HG03469 (cell line): ENCODE data around the gene GPC3.

Experiments
- ATAC-seq: cut with Tn5 transposase; IDR thresholded peaks from one replicate; pipeline ENCODE4 v1.9.1; 2021; ENCODE audit warnings: mild to moderate bottlenecking, moderate library complexity, moderate number of reproducible peaks; ENCODE audit not compliant: unreplicated experiment

The GPC3 gene

DNA sequence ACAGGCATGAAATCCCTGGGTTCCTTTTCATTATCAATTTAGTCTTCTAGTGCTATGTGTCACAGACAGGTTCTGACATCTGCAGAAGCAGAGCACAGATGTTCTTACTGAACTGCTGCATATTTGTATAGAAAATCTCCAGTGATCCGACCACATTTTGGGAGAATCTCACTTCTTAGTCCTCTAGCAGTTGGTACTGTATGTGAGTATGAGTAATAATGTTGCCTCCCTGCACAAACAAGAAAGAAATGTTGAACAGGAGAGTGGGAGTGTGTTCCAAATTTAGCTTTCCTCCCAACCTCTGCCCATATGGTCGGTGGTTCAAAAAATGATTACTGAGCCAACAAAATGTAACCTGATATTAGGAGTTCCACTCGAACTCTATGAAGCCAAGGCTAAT, 404.8 kb downstream of the GPC3 start:
- no peak for ATAC-seq

DNA sequence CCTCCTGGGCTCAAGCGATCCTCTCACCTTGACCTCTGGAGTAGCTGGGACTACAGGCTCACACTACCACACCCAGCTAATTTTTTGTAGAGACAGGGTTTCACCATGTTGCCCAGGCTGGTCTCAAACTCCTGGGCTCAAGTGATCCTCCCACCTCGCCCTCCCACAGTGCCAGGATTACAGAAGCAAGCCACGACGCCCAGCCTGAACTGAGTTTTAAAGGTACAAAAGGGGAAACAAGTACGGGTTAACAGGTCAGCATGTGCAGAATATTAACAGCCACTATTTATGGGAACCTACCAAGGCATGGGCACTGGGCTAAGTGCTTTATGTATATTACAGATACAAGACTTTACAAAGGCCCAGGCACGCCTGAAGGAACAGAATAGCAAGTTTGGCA, 405.8 kb downstream of the GPC3 start:
- no peak for ATAC-seq

DNA sequence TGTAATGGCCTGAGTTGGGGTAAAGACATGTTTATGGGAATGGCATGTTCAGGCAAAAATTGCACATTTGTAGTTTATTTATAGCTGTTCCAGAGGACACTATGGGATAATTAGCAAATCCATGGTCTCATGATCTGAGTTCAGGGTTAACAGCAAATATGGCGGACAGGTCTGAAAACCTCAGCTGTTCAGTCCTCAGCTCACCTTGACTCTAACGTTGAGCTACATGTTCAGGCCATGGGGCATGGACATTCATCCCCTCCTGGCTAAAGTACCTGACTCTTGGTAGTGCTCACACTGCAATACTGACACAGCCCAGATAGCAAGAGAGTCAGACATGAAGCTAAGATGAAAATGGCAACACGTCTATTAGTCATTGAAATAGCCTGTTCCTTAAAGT, 408.5 kb downstream of the GPC3 start:
- no peak for ATAC-seq

DNA sequence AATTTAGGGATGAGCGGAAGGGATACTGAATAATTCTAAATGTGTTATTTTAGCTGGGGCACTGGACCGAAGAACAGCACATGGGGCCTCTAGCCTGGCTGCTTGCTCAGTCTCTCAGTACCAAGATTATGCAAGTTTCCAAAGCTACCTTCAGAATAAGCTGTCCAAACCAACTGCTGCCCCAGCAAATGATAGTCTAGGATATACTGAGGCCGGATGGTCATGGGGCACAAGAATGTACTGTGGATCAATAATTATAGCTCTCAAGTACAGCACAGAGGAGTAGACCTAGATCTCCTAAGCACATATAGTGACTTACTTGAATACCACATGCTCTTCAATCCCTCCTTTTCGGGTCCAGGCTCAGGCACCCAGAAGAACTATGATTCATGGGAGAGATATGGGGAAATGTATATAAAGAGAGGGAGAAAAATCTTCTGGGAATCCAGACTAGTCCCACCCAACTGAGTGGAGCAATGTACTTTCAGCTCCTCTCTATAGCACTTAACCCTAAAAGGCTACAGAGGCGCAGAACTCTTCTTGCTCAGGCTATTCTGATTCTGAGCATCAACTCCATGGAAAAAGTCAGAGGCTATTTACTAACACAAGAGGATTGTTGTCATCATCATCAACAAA, 409.8 kb downstream of the GPC3 start:
- ATAC-seq, result no peak

DNA sequence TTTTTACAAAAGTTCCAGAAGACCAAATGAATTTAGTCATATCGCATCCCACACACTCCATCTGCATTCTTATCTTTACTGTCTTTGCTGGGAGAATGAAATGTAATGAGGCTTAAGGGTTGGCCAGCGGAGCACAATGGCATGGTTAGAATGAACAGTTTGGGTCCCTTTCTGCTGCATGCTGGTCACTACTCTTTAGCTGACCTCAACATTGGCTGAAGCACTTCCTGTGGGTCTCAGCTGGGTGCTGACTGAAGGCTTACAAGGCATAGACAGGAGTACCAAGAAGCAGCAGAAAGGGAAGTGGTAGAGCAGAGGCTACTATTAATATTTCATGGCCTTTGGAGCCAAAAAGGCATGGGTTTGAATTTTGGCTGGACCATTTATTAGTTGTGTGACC, 410.7 kb downstream of the GPC3 start:
- ATAC-seq, result no peak

DNA sequence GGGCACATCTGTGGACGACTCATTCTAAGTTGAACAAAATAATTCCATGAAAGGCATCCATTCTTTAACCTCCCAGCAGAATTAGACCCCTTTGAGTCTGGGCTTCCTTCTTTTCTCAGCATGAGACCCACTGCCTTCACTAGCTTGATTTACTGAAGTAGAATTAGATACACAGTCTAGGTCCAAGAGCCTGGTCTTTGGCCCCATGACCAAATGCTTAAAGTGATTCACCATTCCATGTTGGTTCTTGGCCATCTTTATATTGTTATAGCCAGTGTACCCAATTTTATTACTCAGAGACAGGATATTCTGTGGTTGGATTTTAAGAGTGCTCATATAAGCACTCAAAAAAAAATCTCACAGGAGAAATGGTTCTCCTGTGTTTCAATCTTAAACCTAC, 414.8 kb downstream of the GPC3 start:
- no peak for ATAC-seq

DNA sequence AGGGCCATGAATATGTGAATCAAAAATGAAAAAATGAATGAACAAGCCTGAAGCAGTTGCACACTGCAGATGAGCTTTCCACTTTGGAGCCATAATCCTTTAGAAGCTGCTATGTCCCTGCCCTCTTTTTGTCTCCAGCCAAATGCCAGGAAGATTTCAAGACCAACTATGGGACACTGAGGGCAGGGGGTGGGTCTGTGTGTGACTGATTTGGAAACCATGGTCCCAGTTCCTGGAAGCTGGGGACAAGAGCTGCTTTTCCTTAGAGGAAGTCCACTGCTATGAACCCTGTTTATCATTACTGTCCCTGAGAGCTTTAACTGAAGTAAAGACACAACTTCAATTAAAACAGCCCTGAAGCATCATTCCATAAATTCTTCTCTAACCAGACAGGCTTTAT, 416.2 kb downstream of the GPC3 start:
- no peak for ATAC-seq

DNA sequence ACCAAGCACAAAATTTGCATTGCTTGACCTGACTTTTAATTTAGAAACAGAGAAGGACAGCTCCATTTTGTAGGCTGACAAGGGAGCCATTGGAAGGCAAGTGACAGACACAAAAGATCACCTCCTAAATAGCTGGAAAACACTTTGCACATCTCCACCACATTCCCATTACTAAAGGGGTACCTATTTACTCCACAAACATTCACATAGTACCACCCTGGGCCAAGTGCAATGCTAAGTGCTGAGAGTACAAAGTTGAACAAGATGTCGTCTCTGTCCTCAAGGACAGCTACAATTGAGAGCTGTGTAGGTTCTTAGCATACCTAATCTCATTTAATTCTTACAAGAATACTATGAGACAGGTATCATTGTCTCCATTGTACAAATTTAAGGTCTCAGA, 417.3 kb downstream of the GPC3 start:
- no peak for ATAC-seq

DNA sequence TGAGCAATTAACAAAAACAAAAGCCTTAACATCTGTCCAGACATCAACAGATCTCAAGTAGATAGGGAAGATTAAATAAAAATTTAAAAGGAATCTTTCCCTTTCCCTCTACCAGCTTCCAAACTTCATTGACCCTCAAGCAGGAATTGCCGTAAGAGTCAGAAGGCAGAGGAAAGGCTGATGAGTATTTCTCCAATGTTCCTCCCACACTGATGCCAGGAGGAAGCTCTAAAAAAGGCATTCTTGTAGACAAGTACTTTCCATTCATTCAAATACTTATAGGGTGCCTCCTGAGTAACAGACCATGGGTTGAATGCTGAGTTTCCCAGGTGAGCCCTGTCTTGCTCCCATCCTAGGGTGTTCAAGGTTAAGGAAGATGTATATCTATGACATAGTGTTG, 418.5 kb downstream of the GPC3 start:
- no peak for ATAC-seq

DNA sequence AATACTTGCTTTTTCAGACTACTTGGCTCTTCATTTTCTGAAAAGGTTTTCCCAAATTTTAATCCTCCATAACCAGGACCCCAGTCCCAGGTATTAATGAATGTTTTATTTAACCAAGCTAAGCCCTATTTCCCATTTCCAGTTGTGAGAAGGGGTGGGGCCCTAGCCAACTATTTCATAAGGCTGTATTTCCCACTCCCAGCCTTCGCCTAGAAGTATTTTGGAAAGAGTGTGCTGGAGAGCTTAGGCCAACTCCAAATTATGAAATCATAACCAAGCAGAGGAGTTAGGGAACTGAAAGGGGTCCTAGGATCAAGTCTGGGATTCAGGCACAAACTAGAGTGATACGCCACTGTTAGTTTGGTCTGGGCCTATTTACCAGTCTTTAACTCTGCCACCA, 421.7 kb downstream of the GPC3 start:
- ATAC-seq, result no peak

DNA sequence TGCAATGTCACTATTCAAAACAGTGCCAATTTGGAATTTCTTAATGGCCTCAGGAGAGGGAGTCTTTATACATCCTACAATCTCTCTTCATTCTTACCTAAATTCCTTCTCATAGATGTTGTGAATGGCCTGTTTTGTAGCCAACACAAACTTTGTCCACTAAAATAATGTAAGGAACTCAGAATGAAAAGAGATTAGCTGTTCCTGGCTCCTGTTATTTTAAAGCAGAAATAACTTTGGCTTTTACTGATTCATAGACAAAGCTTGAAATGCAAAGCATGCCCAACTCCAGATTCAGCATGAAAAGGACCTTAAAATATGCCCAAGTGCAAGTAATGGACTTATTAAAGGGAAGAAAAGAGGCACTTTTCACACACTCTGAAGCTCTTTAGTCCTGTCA, 424.1 kb downstream of the GPC3 start:
- no peak for ATAC-seq

DNA sequence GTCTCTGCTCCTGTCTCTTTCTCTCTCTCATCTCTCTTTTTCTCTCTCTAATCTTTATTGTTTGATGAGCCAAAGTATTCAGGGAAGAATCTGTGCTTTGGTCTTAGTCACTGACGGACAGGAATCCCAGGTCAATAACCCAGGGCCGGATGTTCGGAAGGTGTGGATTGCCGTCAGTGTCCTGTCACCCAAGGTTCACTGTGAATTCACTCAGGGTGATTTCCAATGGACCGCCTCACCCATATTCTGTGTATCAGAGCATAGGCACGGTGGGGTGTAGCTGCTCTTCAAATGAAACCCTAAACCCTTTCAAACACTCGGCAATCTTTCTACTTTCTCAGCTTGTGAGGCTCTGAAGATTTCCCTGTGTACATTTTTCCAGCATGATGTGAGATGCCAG, 425.5 kb downstream of the GPC3 start:
- ATAC-seq, result no peak

DNA sequence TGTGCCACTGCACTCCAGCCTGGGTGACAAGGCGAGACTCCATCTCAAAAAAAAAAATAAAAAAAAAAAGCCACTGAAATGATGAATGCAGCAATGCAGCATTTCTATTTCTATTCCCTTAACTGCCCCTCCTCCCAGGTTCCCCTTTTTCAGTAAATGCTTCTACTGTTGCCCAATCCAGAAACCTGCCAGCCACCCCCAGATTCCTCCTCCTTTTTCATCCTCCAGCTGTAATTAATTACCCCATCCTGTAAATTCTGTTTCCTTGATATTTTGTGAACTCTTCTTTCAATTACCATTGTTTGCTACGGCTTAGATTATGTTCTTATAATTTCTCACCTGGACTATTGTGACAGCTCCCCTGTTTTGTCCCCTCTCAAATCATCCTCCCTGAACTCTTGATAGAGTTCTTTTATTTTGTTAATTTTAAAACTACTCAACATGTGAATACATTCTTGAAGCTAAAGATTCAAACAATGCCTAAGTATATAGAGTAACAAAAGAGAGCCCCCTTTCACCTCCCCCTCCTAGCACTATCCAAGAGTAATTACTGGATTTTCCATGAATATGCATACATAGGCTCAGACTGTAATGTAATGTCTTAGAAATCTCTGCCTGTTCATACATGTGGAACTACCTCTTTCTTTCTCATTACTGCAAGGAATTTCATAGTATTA, 429.5 kb downstream of the GPC3 start:
- no peak for ATAC-seq

DNA sequence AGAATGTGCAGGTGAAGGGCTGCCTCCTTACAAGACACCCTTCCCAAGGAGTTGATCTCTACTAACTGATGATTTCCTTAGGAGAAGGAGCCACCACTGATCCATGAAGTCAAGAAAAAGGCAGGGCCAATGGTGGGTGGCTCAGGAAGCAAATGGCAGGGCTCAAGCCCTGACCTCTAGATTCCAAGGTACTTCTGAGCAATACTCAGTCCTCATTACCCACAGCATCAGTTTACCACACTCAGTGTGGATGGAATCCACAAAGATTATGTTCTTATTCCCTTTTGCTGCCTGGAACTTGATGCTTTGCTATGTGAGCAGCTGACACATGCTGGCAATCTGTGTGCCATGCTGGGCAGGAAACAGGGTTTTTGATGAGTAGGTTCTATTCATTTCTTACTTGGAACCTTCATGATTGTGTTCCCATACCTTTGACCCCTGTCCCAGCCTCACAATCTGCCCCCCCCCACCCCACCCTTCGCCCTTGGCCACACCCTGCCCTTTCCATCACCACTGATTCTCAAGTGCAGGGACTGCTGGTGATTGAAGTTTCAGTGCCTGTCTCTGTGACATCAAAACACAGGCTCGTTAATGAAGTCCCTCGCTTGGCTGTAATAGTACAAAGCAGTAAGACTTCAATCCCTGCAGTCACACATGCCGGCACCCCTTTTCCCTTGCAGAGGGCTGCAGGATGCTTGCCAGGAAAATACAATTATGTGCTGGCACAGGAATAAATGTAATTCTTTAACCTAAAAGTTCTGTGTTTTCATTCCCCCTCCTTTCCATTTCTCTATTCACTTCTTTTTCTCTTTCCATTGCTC, 434.5 kb downstream of the GPC3 start:
- no peak for ATAC-seq

DNA sequence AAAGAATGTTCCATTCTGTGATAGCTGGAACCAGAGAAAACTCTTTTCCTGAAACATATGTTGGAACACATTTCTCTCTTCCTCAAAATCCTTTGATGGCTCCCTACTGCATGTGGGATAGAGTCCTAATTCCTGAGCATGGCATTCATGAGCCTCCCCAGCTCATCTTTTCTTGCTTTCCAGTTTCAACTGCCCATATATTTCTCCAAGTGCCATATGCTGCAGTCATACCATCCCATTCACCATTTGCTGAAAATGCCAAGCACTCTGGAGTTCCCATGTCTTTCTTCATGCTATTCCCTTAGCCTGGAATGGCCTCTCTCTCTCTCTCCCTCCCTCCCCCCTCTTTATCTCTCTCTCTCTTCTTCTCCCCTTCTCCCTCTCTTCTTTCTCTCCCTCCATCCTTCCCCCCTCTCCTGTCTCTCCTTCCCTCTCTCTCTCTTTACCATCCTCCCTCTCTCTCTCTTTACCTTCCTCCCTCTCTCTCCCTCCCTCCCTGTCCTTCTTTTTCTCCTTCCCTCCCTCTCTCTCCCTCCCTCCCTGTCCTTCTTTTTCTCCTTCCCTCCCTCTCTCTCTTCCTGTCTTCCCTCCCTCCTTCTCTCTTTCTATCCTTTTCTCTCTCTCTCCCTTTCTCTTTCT, 436.0 kb downstream of the GPC3 start:
- ATAC-seq, result no peak

DNA sequence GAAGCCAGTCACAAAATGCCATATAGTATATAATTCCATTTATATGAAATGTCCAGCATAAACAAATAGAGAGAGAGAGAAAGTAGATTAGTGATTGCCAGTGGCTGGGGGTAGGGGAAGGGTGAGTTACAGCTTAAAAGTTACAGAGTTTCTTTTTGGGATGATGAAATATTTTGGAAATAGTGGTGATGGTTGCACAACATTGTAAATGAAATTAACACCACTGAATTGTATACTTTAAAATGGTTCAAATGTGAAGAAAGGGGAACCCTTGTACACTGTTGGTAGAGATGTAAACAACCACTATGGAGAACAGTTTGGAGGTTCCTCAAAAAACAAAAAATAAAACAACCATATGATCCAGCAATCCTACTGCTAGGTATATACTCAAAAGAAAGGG, 439.0 kb downstream of the GPC3 start:
- ATAC-seq, result no peak

DNA sequence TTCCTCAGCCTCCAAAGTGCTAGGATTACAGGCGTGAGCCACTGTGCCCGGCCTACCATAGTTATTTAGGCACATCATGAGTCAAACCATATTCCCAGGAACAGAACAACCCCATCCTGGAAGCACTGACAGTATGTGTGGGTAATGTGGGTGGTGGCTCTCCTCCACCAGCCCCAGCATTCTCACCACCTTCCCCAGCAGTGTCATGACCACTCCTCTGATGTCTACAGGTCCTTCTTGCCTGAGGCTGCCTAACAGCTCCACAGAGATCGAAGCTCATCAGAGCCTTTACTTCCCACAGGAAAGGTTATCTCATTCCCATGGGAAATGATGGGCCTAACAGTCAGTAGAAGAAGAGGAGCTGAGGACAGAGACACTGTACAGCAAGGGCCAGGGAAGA, 440.6 kb downstream of the GPC3 start:
- ATAC-seq, result no peak

DNA sequence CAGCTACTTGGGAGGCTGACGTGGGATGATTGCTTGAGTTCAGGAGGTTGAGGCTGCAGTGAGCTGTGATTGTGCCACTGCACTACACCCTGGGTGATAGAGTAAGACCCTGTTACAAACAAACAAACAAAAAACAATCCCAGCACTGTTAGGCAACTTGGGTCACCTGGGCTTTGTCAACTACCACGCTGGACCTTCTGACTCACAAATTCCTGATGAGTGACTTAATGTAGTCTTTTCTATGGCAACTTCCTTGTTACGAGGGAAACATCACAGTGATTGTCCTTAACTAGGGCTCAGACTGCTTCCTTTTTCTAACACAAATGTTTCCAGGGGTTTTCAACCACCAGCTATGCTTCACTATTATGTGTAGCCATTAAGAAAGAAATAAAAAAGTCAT, 441.3 kb downstream of the GPC3 start:
- ATAC-seq, result no peak

DNA sequence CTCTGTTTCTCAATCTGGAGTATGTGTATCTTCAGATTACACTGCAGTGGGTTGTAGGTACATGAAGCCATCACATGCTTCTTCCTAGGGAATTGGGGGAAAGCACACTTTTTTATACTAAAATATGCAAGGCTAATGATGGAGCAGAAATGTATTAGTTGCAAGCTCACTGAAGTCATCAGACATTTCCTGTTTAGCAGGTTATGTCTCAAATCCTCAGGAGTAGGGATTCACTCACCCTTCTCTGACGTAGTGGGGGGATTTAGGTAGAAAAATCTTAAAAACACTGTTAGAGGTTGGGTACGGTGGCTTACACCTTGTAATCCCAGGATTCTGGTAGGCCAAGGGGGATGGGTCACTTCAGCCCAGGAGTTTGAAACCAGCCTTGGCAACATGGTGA, 441.7 kb downstream of the GPC3 start:
- no peak for ATAC-seq

DNA sequence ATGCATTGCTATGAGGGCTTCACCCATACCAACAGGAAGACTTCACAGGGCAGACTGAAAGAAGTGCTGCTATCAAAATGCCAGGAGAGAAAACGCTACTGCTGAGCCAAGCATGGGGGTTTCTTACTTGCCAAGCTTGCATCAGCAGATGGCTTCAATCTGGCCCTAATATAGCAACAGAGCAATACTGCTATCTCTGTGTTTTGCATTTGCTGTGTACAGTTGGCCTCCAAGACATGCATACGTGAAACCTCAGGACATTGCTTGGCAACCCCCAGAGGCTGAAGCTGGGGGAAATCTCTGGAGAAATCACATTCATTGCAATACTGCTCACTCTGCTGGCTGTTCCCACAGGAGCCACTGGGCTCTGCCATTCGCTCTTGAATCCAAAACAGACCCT, 442.9 kb downstream of the GPC3 start:
- no peak for ATAC-seq

DNA sequence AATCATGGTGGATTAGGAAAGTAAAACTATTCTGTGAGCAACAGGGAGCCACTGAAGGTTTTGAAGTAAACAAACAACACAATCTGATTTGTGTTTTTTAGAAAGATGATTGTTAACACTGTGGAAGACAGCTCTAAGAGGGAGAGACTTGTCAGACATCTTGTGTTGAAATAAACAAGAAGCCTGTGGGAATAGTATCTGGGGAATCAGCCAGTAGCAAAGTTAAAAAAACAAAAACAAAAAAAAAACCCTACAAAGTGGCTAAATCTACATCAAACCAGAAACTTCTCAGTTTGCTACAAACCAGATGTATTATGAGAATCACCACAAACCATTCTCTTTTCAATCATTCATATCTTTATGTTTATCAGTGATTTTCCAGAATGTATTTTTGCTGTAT, 444.4 kb downstream of the GPC3 start:
- no peak for ATAC-seq

DNA sequence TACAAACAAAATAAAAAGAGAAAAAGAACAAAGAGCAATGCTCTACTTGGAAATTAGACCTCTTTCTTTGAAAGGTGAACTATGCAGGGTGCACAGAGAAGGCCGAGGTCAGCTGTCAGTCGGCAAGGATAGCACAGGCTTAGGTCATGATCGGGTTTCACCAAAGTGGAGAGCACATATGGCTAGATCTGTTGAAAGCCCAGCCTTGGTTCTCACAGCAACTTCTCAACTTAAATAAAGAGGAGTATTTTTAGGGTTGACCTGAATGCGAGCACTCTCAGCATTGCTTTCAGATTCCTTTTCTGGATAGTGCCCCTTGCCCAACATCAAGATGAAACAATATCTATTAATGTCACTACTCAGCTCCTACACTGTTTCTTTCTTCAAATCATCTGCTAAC, 447.2 kb downstream of the GPC3 start:
- ATAC-seq, result no peak
